Measurements from ENCODE around the gene CD164.

DNA sequence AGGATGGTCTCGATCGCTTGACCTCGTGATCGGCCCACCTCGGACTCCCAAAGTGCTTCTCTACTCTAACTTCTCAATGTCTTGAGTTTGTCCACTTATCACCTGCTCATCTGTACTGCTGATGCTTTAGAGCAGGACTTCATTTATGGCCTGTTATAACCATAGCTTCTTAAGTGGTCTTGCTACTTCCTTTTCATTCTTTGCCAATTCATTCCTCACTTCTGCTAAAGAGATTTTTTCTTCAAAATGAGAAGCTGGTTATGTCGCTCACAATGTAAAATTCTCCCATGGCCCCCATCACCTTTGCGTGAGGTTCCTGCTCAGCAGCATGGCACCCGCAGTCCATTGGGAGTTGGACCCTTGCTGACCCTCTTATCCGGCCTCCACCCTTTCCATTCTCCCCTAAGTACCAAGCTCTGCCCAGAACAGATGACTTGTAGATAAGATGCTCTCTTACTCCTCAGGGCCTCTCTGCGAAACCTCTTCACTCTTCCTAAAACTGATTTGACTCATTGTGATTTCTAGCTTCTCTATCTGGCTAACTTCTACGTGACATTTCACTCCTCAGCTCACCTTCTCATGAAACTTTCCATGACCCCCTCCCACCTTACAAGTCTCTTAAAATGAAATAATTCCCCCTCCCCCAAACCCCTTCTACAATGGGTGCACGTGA lies 13.9 kb upstream of the CD164 start:
- TF ChIP-seq, protein P1, sequence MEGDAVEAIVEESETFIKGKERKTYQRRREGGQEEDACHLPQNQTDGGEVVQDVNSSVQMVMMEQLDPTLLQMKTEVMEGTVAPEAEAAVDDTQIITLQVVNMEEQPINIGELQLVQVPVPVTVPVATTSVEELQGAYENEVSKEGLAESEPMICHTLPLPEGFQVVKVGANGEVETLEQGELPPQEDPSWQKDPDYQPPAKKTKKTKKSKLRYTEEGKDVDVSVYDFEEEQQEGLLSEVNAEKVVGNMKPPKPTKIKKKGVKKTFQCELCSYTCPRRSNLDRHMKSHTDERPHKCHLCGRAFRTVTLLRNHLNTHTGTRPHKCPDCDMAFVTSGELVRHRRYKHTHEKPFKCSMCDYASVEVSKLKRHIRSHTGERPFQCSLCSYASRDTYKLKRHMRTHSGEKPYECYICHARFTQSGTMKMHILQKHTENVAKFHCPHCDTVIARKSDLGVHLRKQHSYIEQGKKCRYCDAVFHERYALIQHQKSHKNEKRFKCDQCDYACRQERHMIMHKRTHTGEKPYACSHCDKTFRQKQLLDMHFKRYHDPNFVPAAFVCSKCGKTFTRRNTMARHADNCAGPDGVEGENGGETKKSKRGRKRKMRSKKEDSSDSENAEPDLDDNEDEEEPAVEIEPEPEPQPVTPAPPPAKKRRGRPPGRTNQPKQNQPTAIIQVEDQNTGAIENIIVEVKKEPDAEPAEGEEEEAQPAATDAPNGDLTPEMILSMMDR (IDR thresholded peaks at IDR 0.05), result no peak
- TF ChIP-seq POLR2AphosphoS5 (IDR thresholded peaks at IDR 0.05) (no peak), EP300 (IDR thresholded peaks at IDR 0.05) (no peak)

Measured in gastroesophageal sphincter (tissue), 3 donors.